Osteoblast (primary cell): ENCODE data around the gene ATRNL1. TPM values are rescaled to one million over a fixed set of nuclear protein-coding genes. Genes with fewer than 3 reads are reported as not detected.

Experiments used
- DNase-seq: peaks from one replicate; pipeline ENCODE4 v3.0.0; 2011; ENCODE audit warnings: low spot score, mixed read lengths; ENCODE audit not compliant: insufficient read length; ENCODE audit errors: missing footprints
- H2AFZ ChIP-seq: 2 replicates; pipeline ENCODE4 v1.6.0; 2011; ENCODE audit warnings: mild to moderate bottlenecking, low read length
- H3K27ac ChIP-seq: 2 replicates; pipeline ENCODE4 v1.5.1; 2011; ENCODE audit warnings: mild to moderate bottlenecking, low read depth, low read length, moderate library complexity
- H3K27me3 ChIP-seq: 2 replicates; pipeline ENCODE4 v1.6.0; 2012; ENCODE audit warnings: mild to moderate bottlenecking, control low read depth, inconsistent platforms, low read length, moderate library complexity; ENCODE audit not compliant: insufficient read depth
- H3K36me3 ChIP-seq: 2 replicates; pipeline ENCODE4 v1.5.1; 2011; ENCODE audit warnings: mild to moderate bottlenecking, low read length, control low read depth, moderate library complexity; ENCODE audit not compliant: insufficient read depth
- H3K4me1 ChIP-seq: 2 replicates; pipeline ENCODE4 v1.5.1; 2011; ENCODE audit warnings: mild to moderate bottlenecking, low read length, control low read depth, moderate library complexity; ENCODE audit not compliant: insufficient read depth
- H3K4me2 ChIP-seq: 2 replicates; pipeline ENCODE4 v1.6.0; 2011; ENCODE audit warnings: mild to moderate bottlenecking, low read length; ENCODE audit not compliant: insufficient read depth
- H3K4me3 ChIP-seq: fragments of 200-600 bp; sonication (generic); 3 replicates; pipeline ENCODE4 v1.5.1; 2012; ENCODE audit warnings: mild to moderate bottlenecking, low read length, inconsistent platforms; ENCODE audit not compliant: insufficient read depth
- H3K79me2 ChIP-seq: 2 replicates; pipeline ENCODE4 v1.6.0; 2012; ENCODE audit warnings: mild to moderate bottlenecking, low read length, control low read depth, inconsistent platforms; ENCODE audit not compliant: insufficient read depth
- H3K9me3 ChIP-seq: 2 replicates; pipeline ENCODE4 v1.5.1; 2011; ENCODE audit warnings: low read depth, low read length, control low read depth
- H4K20me1 ChIP-seq: 2 replicates; pipeline ENCODE4 v1.6.0; 2012; ENCODE audit warnings: mild to moderate bottlenecking, low read length, control low read depth; ENCODE audit not compliant: insufficient read depth
- CTCF ChIP-seq: IDR thresholded peaks from 2 replicates; pipeline ENCODE4 v1.5.1; 2011; ENCODE audit warnings: mild to moderate bottlenecking, low read depth, low read length, moderate library complexity; ENCODE audit errors: extremely low read depth
- total RNA-seq: library from RNA; depleted of rRNA; stranded (reverse); fragments of >200 nt; gene quantifications from 2 replicates; pipeline ENCODE4 v1.2.3, GENCODE V29; 2012

ATRNL1 gene
- total RNA-seq, 1 donor = 1.4 TPM

GRCh38 chr10:115772606-115773005 is 679.4 kb downstream of the ATRNL1 start:
- peak overlapping the region; percentile 57 for H3K4me2 ChIP-seq
- H3K27me3 ChIP-seq = no peaks in the 10 kb centered on the region
- no peak overlapping the region for H2AFZ ChIP-seq
- no peaks in the 10 kb centered on the region for H4K20me1 ChIP-seq
- H3K36me3 ChIP-seq = no peaks in the 10 kb centered on the region
- no peak for TF ChIP-seq CTCF
- H3K27ac ChIP-seq = peak overlapping the region; percentile 60
- H3K79me2 ChIP-seq = no peaks in the 10 kb centered on the region
- peak; percentile 85 for DNase-seq
- H3K9me3 ChIP-seq = no peaks in the 10 kb centered on the region
- no peak overlapping the region for H3K4me3 ChIP-seq
- peaks cover 27% of the 10 kb centered on the region for H3K4me1 ChIP-seq

- H3K4me3 ChIP-seq = no peak overlapping the region
- TF ChIP-seq CTCF = no peak
- no peaks in the 10 kb centered on the region for H3K27me3 ChIP-seq
- no peak overlapping the region for H3K4me2 ChIP-seq
- peaks cover 27% of the 10 kb centered on the region for H3K4me1 ChIP-seq
- no peak overlapping the region for H2AFZ ChIP-seq
- no peaks in the 10 kb centered on the region for H3K79me2 ChIP-seq
- H4K20me1 ChIP-seq = no peaks in the 10 kb centered on the region
- no peaks in the 10 kb centered on the region for H3K9me3 ChIP-seq
- H3K27ac ChIP-seq = no peak overlapping the region
- DNase-seq = no peak
- no peaks in the 10 kb centered on the region for H3K36me3 ChIP-seq
Measured at GRCh38 chr10:115773832-115774231, 680.7 kb downstream of the ATRNL1 start.

- no peak for TF ChIP-seq CTCF
- Histone ChIP-seq H3K4me2 (no peak overlapping the region), H3K79me2 (no peaks in the 10 kb centered on the region), H3K4me1 (peaks cover 27% of the 10 kb centered on the region), H3K4me3 (no peak overlapping the region), H3K9me3 (no peaks in the 10 kb centered on the region), H3K27ac (no peak overlapping the region), H3K27me3 (no peaks in the 10 kb centered on the region), H3K36me3 (no peaks in the 10 kb centered on the region), H2AFZ (peak overlapping the region; percentile 16), H4K20me1 (no peaks in the 10 kb centered on the region)
- DNase-seq = no peak
Measured at GRCh38 chr10:115774721-115775120, 681.6 kb downstream of the ATRNL1 start.

- Histone ChIP-seq H3K27ac (no peak overlapping the region), H3K79me2 (no peaks in the 10 kb centered on the region), H4K20me1 (no peaks in the 10 kb centered on the region), H3K4me2 (no peak overlapping the region), H2AFZ (no peak overlapping the region), H3K27me3 (no peaks in the 10 kb centered on the region), H3K4me1 (peaks cover 18% of the 10 kb centered on the region), H3K9me3 (no peaks in the 10 kb centered on the region), H3K36me3 (no peaks in the 10 kb centered on the region), H3K4me3 (no peak overlapping the region)
- TF ChIP-seq CTCF = no peak
- no peak for DNase-seq
Measured at GRCh38 chr10:115777646-115778045, 684.5 kb downstream of the ATRNL1 start.
